Neural cell (in vitro differentiated cells): ENCODE results near the gene LRRK1. TPM values are rescaled to one million over a fixed set of nuclear protein-coding genes. Genes with fewer than 3 reads are reported as not detected.

Experiments
- H2AFZ ChIP-seq: fragments of 200-600, 300-800 bp; sonication (generic), shearing (Covaris generic); 2 replicates; pipeline ENCODE4 v1.6.0; 2014; ENCODE audit warnings: low read depth, mild to moderate bottlenecking, antibody characterized with exemption, low read length, moderate library complexity
- H3F3A ChIP-seq: fragments of 200-600 bp; shearing (Covaris generic); 2 replicates; pipeline ENCODE4 v1.6.1; 2016; ENCODE audit warnings: mild to moderate bottlenecking, moderate library complexity, mixed read lengths, antibody characterized with exemption, low read length; ENCODE audit not compliant: insufficient read depth, poor library complexity, severe bottlenecking
- H3K27ac ChIP-seq: fragments of 200-600, 300-800 bp; sonication (generic), shearing (Covaris generic); 2 replicates; pipeline ENCODE4 v1.5.1; 2014; ENCODE audit warnings: mild to moderate bottlenecking, low read length, moderate library complexity
- H3K27me3 ChIP-seq: fragments of 300-800, 200-600 bp; sonication (generic), shearing (Covaris generic); 2 replicates; pipeline ENCODE4 v1.6.0; 2014; ENCODE audit warnings: mild to moderate bottlenecking, low read depth, low read length, moderate library complexity; ENCODE audit not compliant: insufficient read depth
- H3K36me3 ChIP-seq: fragments of 300-800, 200-600 bp; sonication (generic), shearing (Covaris generic); 2 replicates; pipeline ENCODE4 v1.5.1; 2014; ENCODE audit warnings: mild to moderate bottlenecking, antibody characterized with exemption, low read length, moderate library complexity; ENCODE audit not compliant: insufficient read depth
- H3K4me2 ChIP-seq: fragments of 300-800, 200-600 bp; sonication (generic), shearing (Covaris generic); 2 replicates; pipeline ENCODE4 v1.6.0; 2014; ENCODE audit warnings: mild to moderate bottlenecking, low read length
- H3K4me3 ChIP-seq: fragments of 300-800, 200-600 bp; sonication (generic), shearing (Covaris generic); 2 replicates; pipeline ENCODE4 v1.5.1; 2014; ENCODE audit warnings: mild to moderate bottlenecking, low read length, moderate library complexity
- H3K79me2 ChIP-seq: fragments of 200-600 bp; shearing (Covaris generic); replicated peaks from 2 replicates; pipeline ENCODE4 v1.6.0; 2014; ENCODE audit warnings: mild to moderate bottlenecking, low read length, moderate library complexity; ENCODE audit not compliant: insufficient read depth
- H3K9ac ChIP-seq: fragments of 300-800, 200-600 bp; sonication (generic), shearing (Covaris generic); 2 replicates; pipeline ENCODE4 v1.6.1; 2016; ENCODE audit warnings: mild to moderate bottlenecking, low read length, mixed read lengths
- H3K9me2 ChIP-seq: fragments of 200-600 bp; shearing (Covaris generic); 2 replicates; pipeline ENCODE4 v1.6.1; 2016; ENCODE audit warnings: mild to moderate bottlenecking, low read length, mixed read lengths; ENCODE audit not compliant: insufficient read depth
- H3K9me3 ChIP-seq: fragments of 200-600, 300-800 bp; sonication (generic), shearing (Covaris generic); 2 replicates; pipeline ENCODE4 v1.6.1; 2016; ENCODE audit warnings: mild to moderate bottlenecking, mixed run types, low read length, moderate library complexity, mixed read lengths
- H4K20me1 ChIP-seq: fragments of 200-600 bp; shearing (Covaris generic); 2 replicates; pipeline ENCODE4 v1.6.1; 2016; ENCODE audit warnings: mild to moderate bottlenecking, mixed run types; ENCODE audit not compliant: insufficient read depth
- CTCF ChIP-seq: fragments of 450-650 bp; IDR thresholded peaks from 2 replicates; pipeline ENCODE4 v1.5.1; 2014; ENCODE audit warnings: antibody characterized with exemption, mild to moderate bottlenecking, moderate library complexity; ENCODE audit not compliant: poor library complexity, severe bottlenecking
- EP300 ChIP-seq: fragments of 450-650 bp; conservative IDR thresholded peaks from 2 replicates; pipeline ENCODE4 v1.6.1; 2014; ENCODE audit warnings: antibody characterized with exemption, mild to moderate bottlenecking, moderate library complexity; ENCODE audit not compliant: poor library complexity, severe bottlenecking
- EZH2 ChIP-seq: fragments of 200-600, 300-800 bp; shearing (Covaris generic), sonication (generic); IDR thresholded peaks from 2 replicates; pipeline ENCODE4 v1.6.1; 2014; ENCODE audit warnings: antibody characterized with exemption, low read length, borderline replicate concordance, mild to moderate bottlenecking; ENCODE audit not compliant: insufficient read depth, poor library complexity, severe bottlenecking
- MXI1 ChIP-seq: fragments of 450-650 bp; conservative IDR thresholded peaks from 2 replicates; pipeline ENCODE4 v1.6.1; 2014; ENCODE audit warnings: antibody characterized with exemption, mild to moderate bottlenecking; ENCODE audit not compliant: poor library complexity, severe bottlenecking
- POLR2AphosphoS5 ChIP-seq: IDR thresholded peaks from 2 replicates; pipeline ENCODE4 v1.6.1; 2012
- RAD21 ChIP-seq: fragments of 450-650 bp; conservative IDR thresholded peaks from 2 replicates; pipeline ENCODE4 v1.6.1; 2014; ENCODE audit warnings: antibody characterized with exemption, mild to moderate bottlenecking, moderate library complexity
- REST ChIP-seq: IDR thresholded peaks from 2 replicates; pipeline ENCODE4 v1.6.1; 2012; ENCODE audit warnings: borderline replicate concordance
- SMC3 ChIP-seq: fragments of 450-650 bp; conservative IDR thresholded peaks from 2 replicates; pipeline ENCODE4 v1.6.1; 2014; ENCODE audit warnings: antibody characterized with exemption, mild to moderate bottlenecking, moderate library complexity; ENCODE audit not compliant: poor library complexity
- TAF1 ChIP-seq: IDR thresholded peaks from 2 replicates; pipeline ENCODE4 v1.6.1; 2012; ENCODE audit warnings: low read depth
- polyA plus RNA-seq: library from polyadenylated mRNA; depleted of rRNA; stranded (reverse); fragments of >200 nt; gene quantifications from 2 replicates; pipeline ENCODE4 v1.2.3, GENCODE V29; 2014

Gene LRRK1
- polyA plus RNA-seq, 1 donor from 2014 or later, result 0.06 TPM

GRCh38 chr15:100981086-100981485 is 61.9 kb downstream of the LRRK1 start:
- no peaks in the 10 kb centered on the region for H3K9me2 ChIP-seq
- no peak overlapping the region for H3K4me3 ChIP-seq
- no peaks in the 10 kb centered on the region for H3K79me2 ChIP-seq
- no peaks in the 10 kb centered on the region for H3K9me3 ChIP-seq
- no peak overlapping the region for H3K4me2 ChIP-seq
- no peak overlapping the region for H3K27ac ChIP-seq
- H3K9ac ChIP-seq, result no peak overlapping the region
- no peaks in the 10 kb centered on the region for H4K20me1 ChIP-seq
- peaks cover 7% of the 10 kb centered on the region for H3K27me3 ChIP-seq
- H2AFZ ChIP-seq, result no peak overlapping the region
- H3F3A ChIP-seq, result no peaks in the 10 kb centered on the region
- no peaks in the 10 kb centered on the region for H3K36me3 ChIP-seq
- TF ChIP-seq RAD21 (no peak), POLR2AphosphoS5 (no peak)

GRCh38 chr15:100983221-100983620 is 64.1 kb downstream of the LRRK1 start:
- Histone ChIP-seq H3K9me3 (no peaks in the 10 kb centered on the region), H3F3A (no peaks in the 10 kb centered on the region), H4K20me1 (no peaks in the 10 kb centered on the region), H3K36me3 (no peaks in the 10 kb centered on the region), H3K79me2 (no peaks in the 10 kb centered on the region), H2AFZ (no peak overlapping the region), H3K27ac (no peak overlapping the region), H3K27me3 (no peaks in the 10 kb centered on the region), H3K9me2 (no peaks in the 10 kb centered on the region), H3K4me2 (no peak overlapping the region), H3K9ac (no peak overlapping the region), H3K4me3 (no peak overlapping the region)
- TF ChIP-seq EZH2, result no peak
- no peak for TF ChIP-seq POLR2AphosphoS5
- TF ChIP-seq TAF1, result no peak
- no peak for TF ChIP-seq REST
- no peak for TF ChIP-seq EP300
- TF ChIP-seq CTCF, result no peak
- no peak for TF ChIP-seq MXI1
- no peak for TF ChIP-seq RAD21
- no peak for TF ChIP-seq SMC3

- TF ChIP-seq POLR2AphosphoS5, result no peak
- TF ChIP-seq TAF1, result no peak
- no peak for TF ChIP-seq RAD21
- TF ChIP-seq EZH2, result no peak
- TF ChIP-seq REST, result no peak
- TF ChIP-seq SMC3, result no peak
- no peak for TF ChIP-seq MXI1
- Histone ChIP-seq H3K9me3 (peaks cover 6% of the 10 kb centered on the region), H3K27ac (no peak overlapping the region), H3K79me2 (no peaks in the 10 kb centered on the region), H3K9me2 (no peaks in the 10 kb centered on the region), H3F3A (no peaks in the 10 kb centered on the region), H3K4me2 (no peak overlapping the region), H3K36me3 (no peaks in the 10 kb centered on the region), H3K9ac (no peak overlapping the region), H2AFZ (no peak overlapping the region), H4K20me1 (no peaks in the 10 kb centered on the region), H3K4me3 (no peak overlapping the region), H3K27me3 (no peaks in the 10 kb centered on the region)
Observed at GRCh38 chr15:100985401-100985800, 66.2 kb downstream of the LRRK1 start.
